ENCODE measurements around the gene DPM2.

The DPM2 gene

GRCh38 chr9:127953768-127954505 is 16.3 kb upstream of the DPM2 start:
- DNase-seq = no peak

DNA sequence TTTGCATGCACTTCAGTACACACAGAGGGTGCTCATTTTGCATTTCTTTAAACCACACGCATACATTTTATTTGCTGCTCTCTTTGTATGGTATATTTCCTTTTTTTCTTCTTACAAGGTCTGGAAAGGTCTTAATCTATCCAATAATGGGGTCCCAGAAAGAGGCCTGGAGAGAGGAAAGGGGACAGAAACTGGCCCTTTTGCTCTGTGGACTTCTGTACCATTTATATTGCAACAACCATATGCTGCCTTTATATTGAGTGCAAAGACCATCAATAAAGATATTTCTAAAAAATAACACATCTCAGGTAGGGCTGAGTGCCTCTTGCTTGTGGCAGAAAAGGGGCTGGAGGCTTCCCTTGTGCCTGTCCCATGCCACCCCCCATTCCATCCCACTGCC is 15.5 kb upstream of the DPM2 start:
- DNase-seq = no peak

- no peak for DNase-seq
Observed at GRCh38 chr9:127950513-127951289, 13.0 kb upstream of the DPM2 start.

DNA sequence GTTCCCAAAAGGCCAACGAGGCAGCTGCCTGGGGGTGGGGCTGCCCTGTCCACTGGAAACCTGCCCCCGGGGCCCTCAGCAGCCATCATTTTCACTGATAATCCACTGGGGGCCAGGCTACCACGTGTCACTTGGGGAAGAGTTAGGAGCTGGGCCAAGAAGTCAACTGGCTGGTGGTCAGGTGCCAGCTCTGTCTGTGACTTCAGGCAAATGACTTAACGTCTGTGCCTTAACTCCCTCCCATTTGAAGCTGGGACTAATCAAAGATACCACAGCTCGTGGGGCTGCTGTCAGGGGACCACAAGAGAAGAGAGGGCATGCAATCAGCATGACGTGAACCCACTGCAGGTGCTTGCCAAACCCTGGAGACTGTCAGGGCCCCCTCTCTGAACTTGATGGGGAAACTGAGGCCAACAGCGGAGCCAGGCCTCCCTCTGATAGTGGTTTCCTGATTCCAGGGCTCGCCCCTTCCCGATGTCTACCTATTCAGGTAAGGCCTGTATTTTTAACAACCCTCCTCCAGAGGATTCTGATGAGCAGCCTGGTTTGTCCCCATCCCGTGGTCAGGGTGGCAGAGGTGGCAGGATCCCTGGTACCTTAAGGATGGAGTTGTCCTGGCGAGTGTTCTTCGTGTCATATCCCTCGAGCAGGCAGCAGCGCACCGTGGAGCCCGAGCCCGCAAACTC is 12.3 kb upstream of the DPM2 start:
- no peak for DNase-seq

DNA sequence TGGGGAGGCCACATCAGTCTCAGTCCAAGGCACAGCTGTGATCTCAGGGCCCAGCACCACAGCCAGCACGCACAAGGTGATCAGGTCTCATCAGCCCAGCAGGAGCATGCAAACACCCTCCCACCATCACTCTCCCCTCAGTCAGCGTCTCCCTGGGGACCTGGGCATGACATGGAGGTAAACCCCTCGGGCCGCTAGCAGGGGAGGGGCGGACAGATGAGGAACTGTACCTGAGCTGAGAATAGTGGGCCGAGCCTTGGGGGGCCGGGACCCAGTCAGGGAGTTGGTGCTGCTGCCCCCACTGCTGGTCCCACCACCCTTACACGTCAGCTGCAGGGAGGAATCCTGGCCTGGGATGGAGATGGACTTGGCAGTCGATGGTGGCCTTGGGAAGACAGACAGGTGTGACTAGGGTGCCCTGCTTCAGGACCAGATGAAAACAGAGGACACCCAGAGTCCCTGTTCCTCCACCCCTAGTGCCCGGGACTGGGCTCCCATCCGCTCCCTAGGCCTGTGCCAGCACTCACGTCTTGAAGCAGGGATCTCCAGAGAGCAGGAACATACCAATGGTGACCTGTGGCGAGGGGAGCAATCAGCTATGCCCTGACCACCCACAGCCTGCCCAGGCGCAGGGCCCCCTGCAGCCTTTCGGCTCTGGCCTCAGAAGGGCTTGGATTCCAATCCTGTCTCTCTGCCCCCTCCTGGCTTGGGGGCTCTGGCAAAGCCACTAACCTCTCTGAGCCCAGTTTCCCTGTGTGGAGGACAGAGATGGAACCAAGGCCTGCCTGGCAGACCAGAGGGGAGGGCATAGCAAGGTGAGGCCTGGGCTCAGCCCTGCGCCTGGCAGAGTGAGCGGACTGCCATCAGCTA is 10.4 kb upstream of the DPM2 start:
- DNase-seq = no peak

GRCh38 chr9:127946728-127947127 is 9.1 kb upstream of the DPM2 start:
- no peak for DNase-seq

- DNase-seq = no peak
Observed at GRCh38 chr9:127945942-127946341, 8.3 kb upstream of the DPM2 start.

DNA sequence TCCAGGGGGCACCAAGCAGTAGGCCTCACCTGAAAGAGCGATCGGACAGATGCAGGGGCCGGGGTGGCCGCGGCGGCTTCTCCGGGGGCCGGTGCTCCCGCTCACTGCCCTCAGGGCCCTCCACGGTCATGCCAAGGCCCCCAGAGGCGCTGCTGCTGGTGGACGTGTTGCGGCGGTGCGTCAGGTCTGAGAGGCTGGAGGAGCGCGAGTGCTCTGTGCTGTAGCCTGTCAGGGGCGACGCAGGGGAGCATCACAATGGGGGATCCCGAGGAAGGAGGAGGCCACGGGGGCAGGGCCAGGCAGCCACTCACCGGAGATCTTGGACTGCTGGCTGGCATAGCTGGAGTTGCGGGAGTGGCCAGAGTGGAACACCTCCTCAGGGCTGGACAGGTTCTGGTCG is 7.7 kb upstream of the DPM2 start:
- no peak for DNase-seq

DNA sequence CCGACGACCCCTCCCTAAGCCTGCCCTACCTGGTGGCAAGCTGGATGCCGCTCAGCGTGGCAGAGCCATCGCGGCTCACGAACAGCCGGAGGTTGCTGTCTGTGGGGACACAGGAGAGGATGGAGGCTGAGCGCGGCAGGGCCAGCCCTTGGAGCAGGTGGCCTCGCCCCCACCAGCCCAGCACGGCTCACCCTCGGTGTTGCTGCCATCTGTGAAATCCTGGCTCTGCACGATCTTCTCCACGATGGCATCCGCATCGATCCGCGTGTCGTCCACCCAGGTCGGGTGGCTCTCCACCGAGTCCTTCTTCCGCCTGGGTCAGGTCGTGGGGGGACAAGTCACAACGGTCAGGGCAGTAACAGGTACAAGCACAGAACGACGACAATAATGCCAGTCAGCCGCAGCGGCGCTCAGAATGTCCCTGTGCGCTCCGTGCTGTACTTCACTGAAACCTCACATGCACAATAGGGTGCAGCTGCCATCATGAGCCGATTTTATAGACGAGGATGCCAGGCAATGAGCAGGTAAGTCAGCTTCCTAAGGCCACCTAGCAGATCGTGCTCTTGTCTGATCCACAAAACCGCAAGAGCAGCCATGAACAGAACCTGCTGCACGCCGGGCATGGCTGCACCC is 7.0 kb upstream of the DPM2 start:
- no peak for DNase-seq

DNA sequence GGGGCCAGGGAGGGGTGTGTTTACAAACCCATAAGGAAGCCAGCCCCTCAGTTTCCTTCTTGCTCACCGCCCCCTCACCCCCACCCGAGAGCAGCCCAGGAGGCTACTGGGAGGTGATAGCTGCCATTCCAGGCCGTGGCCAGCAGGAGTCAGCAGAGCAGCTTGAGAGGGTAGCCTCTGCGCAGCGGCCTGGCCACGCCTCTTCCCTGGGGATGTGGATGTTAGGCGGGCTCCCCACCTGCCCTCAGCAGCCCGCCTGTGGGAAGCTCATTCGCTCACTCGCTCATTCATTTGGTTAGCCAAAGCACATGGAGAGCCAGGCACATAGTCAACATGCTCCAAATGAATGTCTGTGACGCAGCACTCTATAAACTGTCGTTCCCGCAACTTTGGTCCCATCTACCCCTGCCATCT is 6.1 kb upstream of the DPM2 start:
- DNase-seq = peak; percentile 70 to 92

DNA sequence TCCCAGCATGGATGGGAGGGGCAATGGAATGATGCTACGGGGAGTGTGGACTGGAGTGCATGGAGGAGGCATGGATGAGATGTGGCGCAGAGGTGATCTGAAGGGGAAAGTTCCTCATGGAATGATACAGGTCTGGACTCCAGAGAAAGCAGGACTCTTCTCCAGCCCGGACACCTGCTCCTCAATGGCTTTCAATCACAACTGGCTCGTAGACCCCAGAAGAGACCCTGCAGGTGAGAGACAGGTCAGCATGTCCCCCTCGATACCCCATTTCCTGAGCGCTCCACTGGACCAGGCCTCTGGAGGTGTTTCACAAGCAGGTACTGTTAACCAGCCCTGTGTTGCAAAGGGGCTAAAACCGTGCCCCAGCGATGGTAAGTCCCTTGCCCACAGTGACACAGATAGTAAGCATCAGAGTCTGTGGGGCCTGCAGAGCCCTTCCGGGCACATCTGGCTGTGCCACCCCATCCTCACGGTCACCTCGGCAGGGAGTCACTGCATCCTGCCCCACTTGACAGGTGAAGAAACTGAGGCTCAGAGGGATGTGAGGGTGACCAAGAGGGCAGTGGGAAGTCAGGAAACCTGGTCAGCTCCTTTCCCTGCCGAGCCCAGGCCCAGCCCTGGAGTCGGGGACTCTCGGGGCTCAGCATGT is 5.5 kb upstream of the DPM2 start:
- DNase-seq = no peak

DNA sequence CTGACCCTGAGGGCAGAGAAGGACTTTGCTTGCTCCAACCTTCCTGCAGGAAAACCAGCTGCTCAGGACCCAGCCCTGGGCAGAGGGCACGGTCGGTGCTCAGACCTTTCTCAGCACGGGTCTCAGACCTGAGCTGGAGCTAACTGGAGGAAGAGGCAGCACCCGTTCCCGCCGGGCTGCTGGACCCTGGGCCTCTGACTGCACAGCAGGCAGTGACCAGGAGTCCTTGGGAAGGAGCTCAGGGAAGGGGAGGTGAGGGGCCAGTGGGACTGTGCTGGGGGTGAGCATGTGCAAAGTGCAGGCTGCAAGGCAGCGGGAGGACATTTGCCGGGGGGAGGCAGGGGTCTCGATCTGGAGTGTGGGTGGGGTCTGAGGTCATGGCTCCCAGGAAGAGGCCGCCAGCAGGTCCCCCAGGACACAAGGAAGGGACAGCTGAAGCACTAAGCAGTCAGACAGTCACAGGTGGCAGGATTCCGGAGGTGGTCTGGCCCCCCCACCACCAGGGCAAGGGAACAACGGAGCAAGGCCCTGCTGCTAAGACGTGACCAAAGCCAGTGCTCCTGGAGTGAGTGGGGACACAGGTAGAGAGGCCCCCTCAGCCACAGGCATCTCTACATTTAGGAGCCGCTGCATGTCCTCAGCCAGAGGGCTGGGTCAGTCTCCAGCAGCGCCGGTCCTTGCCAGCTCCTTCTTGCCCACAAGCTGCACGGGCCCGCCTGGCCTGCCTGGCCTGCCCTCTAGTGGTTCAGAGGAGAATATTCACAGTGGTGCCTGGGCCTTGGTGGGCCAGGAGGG is 4.8 kb upstream of the DPM2 start:
- peak in 1 of 2 donors; percentile 61 for DNase-seq

GRCh38 chr9:127941961-127942215 is 4.2 kb upstream of the DPM2 start:
- DNase-seq = no peak

- no peak for DNase-seq
Observed at GRCh38 chr9:127941062-127941960, 3.7 kb upstream of the DPM2 start.

DNA sequence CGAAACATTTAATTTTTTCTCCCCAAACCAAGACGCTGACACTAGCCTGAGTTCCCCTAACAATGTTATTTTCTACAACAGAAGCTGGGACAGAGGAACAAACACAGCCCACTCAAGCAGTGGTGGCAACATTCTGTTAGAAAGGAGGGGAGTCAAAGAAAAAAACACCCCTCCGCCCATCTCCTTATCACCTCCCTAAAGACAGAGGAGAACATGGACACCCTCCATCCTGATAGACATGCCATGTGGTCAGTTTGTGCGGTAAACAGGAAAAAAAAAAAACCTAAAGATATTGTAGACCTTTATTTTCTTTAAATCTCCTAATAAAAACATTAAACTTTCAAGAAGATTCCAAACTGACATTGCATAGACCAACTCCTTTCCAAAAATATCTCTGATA is 2.9 kb upstream of the DPM2 start:
- DNase-seq = no peak

- DNase-seq = no peak
Observed at GRCh38 chr9:127938298-127938690, 640 bp upstream of the DPM2 start.

GRCh38 chr9:127937056-127937387 is 632 bp downstream of the DPM2 start:
- no peak for DNase-seq

DNA sequence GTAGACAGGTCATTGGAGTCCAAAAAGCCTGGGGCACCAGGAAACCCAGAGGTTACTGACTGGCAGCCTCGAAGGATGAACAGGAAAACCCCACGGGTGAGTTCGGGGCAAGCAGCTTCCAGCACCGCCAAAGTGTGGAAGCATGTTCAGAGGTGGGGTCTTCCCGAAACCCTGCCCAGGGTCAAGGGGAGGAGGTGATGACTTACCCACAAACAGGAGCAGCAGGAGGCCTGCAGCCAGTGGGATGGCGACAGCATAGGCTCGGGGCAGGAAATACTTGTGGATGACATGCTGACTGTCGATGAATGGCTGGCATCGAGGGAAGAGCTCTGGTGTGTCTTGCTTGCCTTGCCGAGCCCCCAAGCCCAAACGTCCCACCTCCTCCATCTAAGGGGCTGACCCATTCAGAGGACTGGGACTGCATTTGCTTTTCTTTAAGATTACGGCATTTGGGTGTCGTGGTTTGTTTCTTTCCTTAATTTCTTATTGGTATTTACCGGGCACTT is 1.3 kb downstream of the DPM2 start:
- DNase-seq = no peak

- DNase-seq = no peak
Observed at GRCh38 chr9:127935765-127936221, 1.9 kb downstream of the DPM2 start.

GRCh38 chr9:127934986-127935385 is 2.7 kb downstream of the DPM2 start:
- no peak for DNase-seq

Data from inflammatory macrophage treated with lipopolysaccharide for 1 hour (primary cell).